GM19351 (cell line): Measurements from ENCODE around the gene FBXO31.

Experiments
- ATAC-seq: cut with Tn5 transposase; IDR thresholded peaks from one replicate; pipeline ENCODE4 v1.9.1; 2021; ENCODE audit warnings: mild to moderate bottlenecking, moderate library complexity; ENCODE audit not compliant: unreplicated experiment

FBXO31 gene

DNA sequence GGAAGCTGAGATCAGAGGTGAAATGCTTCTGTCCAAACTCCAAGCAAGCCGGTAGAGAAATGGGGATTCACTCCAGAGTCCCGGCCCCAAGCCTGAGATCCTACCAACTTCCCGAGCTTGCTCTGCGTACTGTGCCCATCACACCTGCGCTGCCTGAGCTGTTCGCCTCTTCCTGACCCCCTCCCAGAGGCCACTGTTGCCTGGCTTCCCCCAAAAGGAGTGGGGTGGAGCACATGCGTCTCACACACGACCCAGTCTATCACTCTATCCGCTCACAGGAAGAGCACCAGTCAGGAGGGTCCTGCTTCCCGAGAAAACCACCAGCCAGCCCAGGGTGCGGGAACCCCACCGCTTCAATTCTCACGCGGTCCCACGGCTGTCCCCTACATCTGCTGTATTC is 52.9 kb downstream of the FBXO31 start:
- no peak for ATAC-seq

DNA sequence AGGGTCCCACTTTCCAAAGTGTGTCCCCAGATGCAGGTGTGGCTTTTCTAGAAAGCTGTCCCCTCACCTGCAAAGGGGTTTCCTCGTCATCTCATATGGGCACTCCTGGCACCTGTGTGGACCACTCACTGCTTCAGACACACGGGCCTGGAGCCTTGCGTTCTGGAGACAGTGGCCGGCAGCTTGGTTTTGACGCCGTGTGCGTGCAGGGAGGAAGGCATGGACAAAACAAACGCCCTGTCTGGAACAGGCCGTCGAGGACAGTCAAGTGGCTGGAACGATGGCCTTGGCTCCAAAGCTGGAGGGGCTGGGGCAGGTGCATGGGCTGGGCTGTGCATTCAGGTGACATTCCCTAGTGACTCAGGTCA is 53.3 kb downstream of the FBXO31 start:
- no peak for ATAC-seq

GRCh38 chr16:87329436-87330256 is 53.9 kb downstream of the FBXO31 start:
- no peak for ATAC-seq

- ATAC-seq = no peak
Observed at GRCh38 chr16:87328846-87329245, 54.7 kb downstream of the FBXO31 start.

DNA sequence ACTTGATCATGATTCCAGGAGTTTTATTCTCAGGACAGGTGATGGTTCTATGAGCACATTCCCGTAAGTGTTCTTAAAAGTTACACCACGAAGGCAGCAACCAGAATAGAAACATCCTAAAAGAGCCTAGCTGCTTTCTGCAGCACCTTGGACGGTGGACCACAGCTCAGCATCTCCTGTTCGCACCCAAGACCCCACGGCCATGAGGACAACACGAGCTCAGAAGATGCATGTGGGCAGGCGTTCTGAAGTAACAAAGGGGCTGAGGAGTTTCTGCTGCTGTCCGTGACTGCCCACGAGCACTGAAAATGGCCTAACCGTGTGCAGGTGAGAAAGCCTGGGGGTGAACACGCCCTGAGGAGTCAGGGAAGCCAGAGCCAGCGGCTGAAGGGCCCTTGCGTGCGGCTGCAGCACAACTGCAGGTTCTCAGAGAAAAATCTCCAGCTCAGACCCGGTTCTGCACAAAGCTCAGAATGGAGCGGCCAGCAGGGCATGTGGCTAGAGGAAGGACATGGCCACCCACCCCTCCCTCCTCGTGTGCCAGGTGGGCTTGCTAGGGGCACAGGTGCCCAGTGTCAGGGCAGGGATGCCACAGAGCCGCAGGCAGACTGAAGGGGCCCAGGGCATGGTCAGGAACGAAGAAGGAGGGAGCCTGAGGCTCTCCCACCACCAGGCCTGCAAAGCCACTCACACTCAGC is 55.6 kb downstream of the FBXO31 start:
- ATAC-seq = no peak

DNA sequence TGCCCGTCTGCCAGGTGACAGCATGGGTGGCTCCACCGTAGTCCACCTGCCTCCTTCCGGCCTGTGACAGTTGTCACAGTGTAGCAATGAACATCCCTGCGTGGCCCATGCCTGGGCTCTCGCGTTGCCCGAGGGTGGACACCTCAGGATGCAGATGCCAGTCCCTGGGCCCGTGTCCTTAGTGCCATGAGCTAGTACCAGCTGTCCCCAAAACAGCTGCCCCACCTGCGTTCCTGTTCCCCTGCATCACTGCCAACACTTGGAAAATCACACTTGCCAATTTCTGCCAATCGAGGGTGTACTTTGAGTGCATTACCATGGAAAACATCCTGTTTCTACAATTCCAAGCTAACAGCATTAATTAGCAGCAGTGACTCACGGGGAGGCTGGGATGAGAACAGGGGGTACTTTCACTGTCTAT is 57.4 kb downstream of the FBXO31 start:
- no peak for ATAC-seq

DNA sequence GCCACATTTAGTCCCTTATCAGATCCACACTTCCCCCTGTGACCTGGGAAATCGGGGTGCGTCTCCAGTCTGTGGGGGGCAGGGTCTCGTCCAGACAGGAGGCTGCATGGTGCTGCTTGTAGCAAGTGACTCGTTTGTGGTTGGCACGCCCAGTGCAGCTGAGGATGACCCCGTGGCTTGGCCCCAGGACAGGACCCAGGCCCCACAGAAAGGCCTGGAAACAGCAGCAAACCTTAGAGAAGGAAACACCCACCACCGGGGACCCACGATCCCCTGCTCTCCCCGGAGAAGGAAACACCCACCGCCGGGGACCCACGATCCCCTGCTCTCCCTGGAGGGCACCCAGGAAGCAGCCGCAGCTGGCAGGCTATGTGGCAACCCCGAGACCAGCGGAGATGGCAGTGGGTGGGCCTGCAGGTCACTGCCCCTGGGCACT is 58.1 kb downstream of the FBXO31 start:
- ATAC-seq = no peak

DNA sequence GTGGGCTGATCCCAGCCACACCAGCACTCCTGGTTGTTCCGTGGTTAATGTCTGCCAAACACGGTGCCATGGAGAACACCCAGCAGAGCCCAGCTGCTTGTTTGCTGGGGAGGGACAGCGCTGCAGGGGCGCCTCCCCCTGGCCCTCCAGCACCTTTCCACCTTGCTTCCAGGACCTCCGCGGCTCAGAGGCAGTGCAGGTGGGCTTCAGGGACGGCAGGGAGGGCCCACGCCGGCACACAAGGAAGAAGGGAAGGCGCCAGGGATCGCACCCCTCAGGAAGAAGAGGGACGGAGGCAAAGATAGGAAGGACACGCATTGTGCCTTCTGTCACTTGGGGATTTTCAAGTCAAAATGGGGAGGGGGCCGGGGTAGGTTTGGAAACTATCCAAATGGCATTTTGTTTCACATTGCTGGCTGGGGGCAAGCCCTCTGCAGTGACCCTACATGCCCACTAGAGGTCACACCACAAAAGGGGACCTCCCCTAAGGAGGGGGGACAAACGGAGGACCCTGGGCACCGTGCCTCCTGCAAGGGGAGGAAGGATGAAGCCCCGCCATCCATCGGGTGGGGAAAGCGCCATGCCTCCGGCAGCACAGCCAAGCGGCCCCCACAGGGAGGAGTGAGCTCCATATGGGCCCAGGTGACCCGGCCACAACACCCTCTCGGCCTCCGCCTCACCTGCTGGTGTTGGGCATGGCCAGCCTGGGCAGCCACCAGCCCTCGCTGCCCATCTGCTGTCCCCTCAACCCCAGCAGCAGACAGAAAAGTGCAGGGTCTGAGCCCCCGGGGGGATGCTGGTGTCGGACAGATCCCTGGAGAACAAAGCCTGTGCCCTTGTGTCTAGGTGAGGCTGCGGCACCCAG is 58.9 kb downstream of the FBXO31 start:
- no peak for ATAC-seq

- ATAC-seq = no peak
Observed at GRCh38 chr16:87323727-87324410, 59.7 kb downstream of the FBXO31 start.

DNA sequence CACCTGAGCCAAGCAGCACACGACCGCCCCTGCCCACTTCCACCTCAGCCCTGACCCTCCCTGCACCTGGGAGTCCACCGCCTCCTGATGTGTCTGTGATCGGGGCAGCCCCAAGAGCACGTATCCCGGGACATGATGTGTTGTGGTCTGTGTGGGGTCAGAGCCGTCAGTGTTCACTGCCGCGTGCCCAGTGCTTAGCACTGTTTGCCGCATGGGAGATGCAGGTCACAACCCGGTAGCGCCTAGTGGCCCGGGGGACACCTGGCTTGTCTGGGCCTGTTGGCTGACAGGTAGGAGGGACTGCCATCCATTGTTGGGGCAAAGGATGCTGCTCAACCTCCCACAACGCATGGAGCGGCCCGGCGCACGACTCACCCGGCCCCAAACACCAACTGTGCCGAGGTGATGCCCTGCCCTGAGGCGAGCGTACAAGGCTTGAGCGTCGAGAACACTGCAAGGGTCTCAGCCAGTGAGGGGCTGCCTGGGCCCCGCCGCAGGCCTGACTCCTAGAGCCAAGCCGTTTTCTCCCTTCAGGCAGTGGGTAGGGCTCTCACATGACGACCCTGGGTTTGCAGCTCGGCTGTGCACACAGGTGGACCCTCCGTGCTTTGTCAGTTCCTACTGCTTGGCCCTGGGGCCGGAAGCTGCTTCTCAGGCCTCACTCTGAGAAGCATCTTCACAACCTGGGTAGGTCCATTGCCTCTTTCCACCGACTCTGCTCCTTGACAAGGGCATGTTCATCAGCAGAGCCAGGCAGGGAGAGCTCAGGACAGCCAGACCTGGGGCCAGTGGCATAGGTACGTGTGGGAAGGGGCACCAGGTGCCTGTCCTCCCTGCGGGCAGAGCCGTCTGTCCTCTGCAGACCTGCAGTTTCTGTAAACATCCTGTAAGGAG is 60.5 kb downstream of the FBXO31 start:
- ATAC-seq = no peak

DNA sequence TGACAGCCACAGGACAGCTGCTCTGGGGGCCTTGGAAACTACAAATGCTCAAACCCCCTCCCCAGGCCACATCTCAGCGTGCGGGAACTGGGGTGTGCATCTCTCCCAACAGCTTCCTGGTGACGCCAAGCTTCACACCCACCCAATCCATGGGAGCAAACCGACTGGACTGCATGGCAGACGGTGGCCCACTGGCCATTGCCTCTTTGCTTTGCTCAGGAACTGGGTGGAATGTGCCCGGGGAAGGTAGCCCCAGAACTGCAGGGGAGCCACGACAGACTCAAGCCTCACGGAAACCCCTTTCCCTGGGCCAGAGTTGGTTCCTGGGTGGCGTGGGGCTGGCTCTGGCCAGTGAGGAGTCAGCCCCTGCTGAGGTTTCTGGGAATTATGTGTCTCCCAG is 61.2 kb downstream of the FBXO31 start:
- no peak for ATAC-seq

DNA sequence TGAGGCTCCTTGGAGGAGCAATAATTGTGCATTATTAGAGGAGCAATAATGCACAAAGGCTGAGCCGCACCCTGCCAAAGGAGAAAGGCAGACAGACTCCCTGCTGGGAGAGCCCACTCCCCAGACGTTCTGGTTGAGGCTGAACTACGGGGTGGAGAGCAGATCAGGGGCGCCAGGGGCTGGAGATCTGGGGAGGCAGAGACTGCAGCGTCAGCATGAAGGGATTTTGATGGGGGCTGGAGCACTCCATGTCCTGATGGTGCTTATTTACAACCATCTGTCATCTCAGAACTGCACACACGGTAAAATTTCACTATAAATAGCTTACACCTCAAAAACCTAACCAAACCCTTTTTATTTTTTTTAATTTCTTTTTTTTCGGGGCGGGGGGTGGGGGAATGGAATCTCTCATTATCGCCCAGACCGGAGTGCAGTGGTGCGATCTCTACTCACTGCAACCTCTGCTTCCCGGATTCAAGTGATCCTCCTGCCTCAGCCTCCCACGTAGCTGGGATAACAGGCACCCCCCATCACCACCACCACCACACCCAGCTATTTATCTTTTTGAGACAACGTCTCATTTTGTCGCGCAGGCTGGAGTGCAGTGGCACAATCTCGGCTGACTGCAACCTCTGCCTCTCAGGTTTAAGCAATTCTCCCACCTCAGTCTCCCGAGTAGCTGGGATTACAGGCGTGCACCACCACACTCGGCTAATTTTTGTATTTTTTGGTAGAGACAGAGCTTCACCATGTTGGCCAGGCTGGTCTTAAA is 62.1 kb downstream of the FBXO31 start:
- no peak for ATAC-seq

DNA sequence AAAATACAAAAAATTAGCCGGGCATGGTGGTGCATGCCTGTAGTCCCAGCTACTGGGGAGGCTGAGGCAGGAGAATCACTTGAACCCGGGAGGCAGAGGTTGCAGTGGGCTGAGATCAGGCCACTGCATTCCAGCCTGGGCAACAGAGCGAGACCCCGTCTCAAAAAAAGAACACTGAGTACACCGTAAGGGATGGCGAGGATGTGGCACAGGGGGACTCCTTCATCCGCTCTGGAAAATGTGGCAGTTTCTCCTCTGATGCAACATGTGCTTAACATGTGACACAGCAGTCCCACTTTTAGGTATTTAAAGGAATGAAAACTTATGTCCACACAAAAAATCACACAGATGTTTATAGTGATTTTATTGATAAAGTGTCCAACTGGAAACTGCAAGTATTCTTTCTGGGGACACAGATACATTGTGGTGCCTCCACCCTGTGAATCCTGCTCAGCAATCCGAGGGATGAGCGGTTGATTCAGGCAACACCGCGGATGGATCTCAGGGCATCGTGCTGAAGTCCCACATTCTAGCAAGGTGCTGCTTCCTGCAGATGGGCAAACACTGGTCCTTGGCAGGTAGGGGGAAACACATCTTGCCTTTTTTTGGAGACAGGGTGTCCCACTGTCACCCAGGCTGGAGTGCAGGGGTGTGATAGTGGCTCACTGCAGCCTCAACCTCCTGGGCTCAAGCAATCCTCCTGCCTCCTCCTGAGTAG is 62.9 kb downstream of the FBXO31 start:
- no peak for ATAC-seq

- no peak for ATAC-seq
Observed at GRCh38 chr16:87319997-87320491, 63.5 kb downstream of the FBXO31 start.

DNA sequence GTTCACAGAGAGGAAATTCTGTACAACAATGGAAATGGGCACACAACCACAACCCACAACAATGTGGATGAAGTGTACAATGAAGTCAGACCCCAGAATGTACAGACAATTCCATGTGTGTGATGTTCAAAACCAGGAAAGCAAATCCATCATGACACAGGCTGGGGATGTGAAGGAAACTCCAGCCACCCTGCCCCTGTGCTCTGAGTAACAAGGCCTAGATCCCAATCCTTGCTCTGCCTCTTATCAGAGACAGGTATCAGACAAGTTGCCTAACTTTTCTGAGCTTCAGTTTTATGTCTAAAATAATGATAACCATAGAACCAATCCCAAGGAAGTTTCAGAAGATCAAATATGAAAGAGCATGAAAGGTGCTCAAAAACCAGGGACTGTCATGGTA is 64.6 kb downstream of the FBXO31 start:
- no peak for ATAC-seq

DNA sequence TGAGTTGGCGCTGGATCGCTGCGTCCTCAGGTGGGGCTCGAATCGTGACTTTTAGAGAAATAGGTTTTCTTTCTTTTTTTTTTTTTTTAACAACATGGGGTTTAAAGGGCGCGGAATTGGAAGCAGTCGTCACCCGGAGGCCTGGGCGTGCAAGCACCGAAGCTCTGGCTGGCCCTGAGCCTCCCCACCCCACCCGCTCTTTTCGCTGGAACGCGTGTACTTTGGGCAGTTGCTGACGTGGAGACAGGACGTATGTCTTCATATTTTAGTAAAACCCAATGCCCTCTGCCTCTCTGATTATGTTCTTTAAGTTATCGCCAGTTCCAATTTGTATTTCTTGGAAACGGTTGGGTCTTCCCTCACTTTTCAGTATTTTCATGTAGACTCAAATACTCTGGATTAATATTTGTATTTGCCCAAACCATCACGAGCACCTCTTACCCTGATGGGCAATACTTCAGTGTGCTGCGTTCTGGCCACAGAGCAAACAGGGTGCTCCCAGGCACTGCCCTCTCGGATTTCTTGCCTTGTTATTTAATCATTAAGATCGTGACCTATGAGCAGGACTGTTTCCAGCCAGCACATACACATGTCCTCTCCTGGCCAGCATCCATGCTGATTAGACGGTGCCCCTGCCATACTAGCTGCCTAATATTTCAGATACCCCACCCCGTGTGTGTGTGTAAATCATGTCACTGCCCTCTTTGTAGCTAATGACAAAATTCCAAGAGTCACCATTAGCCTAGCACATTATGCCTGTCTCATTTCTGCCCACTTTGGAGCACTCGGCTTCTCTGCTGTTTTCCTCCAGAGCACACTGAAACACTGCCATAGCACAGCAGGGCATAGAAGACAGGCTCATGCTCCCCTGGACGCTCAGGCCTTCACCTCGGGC is 65.6 kb downstream of the FBXO31 start:
- peak; percentile 22 for ATAC-seq
